IPS-NIHi11 (cell line): Measurements from ENCODE around the gene RAD51B.
A peak's percentile ranks its signal among the peaks of the same experiment; 100 is the strongest.

ENCODE experiments used
- DNase-seq: peaks from one replicate; pipeline ENCODE4 v3.0.0; 2012; ENCODE audit warnings: mixed read lengths, low spot score

Gene RAD51B

DNA sequence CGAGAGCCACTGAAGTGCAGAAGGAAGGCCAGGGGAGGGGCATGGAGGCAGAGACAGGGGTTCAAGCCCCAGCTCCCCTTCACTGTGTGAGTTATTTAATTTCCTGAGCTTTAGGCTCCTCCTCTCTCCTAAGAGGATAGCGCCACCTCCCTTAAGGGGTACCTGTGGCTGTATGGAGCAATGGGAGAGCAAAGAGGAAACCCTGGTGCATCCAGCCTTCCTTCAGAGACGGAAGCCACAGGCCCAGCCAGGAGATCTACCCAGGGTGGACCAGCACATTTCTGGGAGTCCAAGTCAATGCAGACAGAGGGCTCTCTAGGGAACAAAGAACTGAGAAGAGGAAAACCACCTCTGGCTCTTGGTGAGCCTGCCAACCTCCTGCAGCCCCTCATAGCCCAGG lies 883.0 kb downstream of the RAD51B start:
- DNase-seq = no peak

DNA sequence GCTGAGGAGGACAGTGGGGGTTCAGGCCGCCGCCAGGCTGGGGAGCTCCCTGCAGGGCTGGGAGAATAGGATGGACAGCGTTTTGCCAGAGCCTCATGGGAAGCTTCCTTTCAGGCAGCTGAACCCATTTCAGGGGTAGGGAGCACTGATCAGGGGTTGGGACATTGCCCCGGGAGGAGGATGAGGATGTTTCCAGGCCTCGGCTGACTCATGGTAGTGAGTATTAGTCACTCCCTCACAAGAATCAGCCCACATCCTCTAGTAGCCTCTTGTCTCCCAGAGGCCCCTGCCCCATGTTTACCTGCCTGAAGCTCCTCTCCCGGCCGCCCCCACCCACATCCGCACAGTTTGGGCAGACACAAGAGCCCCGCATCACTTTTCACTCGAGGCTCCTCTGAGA lies 883.5 kb downstream of the RAD51B start:
- DNase-seq = no peak

- DNase-seq = no peak
Observed at GRCh38 chr14:68704736-68705720, 885.4 kb downstream of the RAD51B start.

- DNase-seq = peak; percentile 51
Observed at GRCh38 chr14:68705741-68706283, 886.2 kb downstream of the RAD51B start.

DNA sequence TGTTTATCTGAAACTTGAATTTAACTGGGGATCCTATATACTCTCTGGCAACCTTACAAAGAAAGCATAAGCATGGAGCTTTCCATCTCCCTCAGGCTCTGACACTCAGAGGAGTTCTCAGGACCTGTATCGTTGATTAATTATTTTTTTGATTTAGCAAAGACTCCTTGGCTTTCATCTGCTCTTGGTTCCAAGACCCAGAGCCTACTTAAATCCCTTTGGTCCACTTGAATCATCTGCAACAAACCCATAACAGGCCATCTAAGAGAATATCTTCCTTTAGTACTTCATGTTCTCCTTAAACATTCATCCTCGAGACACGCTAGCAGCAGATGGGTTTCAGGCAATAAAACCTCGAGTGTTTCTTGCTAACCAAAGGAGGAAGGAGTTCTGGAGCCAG lies 887.9 kb downstream of the RAD51B start:
- DNase-seq = no peak

GRCh38 chr14:68708343-68708742 lies 888.8 kb downstream of the RAD51B start:
- no peak for DNase-seq

DNA sequence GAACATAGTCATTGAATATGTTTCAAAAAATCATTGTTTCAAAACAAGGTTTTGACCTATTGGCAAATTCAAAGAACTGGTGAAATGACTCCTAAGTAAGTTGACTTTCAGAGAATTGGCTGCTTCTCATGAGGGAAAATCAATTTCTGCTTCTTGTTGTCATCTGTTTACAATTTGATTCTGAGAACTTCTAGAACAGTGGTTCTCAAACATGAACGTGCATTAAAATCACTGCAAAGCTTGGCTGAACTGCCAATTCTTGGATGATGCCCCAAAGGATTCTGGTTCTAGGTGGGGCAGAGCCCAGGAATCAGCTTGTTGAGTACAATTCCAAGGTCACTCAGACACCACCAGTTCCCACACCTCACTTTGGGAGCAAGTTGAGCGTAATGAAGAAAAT lies 889.4 kb downstream of the RAD51B start:
- no peak for DNase-seq

DNA sequence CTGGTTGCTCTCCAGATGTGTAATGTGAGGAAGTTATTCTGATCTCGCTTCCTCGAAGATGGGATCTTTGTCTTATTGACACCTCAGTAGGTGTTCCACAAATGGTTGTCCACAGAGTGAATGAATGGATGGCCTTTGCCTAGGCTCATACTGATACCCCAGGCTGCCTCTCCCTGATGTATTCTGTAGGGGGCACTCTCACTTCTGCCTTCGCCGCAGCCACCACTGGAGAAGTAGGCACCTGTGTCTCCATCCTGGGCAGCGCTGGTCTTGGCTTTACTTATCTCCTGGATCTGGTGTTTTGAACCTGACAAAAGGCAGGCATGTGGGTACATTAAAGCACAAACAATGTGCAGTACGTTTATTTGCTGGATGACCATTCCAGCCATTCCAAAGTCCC lies 891.2 kb downstream of the RAD51B start:
- no peak for DNase-seq

GRCh38 chr14:68711561-68712309 lies 892.2 kb downstream of the RAD51B start:
- DNase-seq = no peak

GRCh38 chr14:68712703-68713370 lies 893.3 kb downstream of the RAD51B start:
- no peak for DNase-seq

- DNase-seq = no peak
Observed at GRCh38 chr14:68713782-68714181, 894.2 kb downstream of the RAD51B start.

GRCh38 chr14:68714991-68715924 lies 895.7 kb downstream of the RAD51B start:
- no peak for DNase-seq

GRCh38 chr14:68716698-68717097 lies 897.1 kb downstream of the RAD51B start:
- DNase-seq = no peak

DNA sequence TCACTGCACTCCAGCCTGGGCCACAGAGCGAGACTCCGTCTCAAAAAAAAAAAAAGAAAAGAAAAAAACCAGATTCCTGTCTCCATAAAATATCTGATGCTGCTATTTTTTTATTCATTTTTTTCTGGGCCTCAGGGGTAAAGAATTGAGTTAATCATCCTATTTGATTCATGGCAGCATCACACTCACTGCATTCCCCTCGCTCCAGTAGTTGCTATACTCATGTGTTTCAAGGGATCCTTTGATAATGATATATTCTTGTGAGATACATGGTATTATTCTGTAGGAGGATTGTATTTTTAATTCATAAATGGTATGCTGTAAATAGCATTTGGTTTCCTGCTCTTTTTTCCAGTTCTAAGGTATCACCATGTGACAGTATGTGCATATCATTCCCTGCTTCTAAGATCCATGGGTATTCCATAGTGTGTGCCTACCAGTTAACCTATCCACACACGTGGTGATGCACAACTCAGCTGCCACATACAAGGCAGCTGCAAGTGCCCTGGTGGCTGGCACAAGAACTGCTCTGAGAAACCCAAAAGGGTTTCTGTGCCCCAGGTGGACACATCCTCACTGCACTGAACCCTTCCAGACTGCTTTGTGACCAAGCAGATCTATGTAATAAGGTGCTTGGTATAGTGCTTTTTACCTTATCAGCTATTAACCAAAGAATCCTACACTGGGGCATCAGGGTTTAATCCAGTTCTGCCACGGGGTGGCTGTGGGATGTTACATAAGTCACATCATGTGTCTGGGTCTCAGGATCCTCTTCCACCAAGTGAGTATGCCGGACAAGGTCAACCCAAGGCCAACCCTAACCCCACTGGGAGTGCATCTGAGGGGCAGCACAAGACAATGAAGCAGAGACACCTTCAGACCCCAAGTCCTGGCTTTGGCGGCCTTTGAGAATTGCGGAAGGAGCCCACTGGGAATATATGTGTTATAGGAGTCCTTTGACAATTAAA lies 898.7 kb downstream of the RAD51B start:
- DNase-seq = no peak

DNA sequence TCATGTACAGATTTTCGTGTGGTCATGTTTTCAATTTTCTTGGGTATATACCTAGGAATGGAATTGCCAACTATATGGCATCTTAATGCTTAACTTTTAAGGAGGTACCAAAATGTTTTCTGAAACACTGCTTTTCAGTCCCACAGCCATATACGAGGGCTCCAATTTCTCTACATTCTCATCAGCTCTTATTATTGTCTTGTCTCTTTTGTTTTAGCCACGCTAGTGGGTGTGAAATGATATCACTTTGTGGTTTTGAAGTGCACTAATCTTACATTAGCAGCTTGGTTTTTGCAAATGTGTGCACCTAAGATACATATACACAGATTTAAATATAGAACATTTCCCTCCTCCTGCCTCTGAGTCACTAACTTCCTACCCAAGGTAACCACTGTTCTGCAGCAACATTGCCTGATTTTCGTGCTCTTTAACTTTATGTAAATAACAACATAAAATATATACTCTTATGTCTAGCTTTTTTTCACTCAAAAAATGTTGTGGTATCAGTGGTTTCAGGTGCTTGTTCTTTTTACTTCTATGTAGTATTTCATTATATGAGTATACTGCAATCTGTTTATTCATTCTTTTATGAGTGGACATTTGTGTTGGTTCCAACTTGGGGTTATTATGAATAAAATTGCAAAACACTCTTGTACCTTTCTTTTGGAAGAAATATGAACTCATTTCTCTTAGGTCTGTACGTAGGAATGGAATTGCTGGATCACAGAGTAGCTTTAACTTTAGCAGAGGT lies 900.2 kb downstream of the RAD51B start:
- no peak for DNase-seq

DNA sequence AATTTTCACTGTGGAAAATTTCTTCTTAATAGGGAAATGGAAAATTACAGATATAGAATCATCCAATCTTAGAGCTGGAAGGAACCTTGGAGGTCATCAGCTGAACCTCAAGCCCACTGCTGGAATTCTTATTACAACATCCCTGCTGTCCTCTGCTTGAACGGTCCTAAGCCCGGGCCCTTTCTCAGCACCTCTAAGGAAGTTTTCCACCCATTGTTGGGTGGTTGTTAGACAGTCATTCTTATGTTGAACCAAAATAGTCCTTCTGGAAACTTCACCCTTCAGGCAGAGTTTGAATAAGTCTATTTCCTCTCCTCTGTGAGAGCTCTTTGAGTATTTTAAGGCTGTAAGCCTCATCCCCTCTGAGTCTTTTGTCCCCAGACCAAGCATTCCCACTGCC lies 902.6 kb downstream of the RAD51B start:
- no peak for DNase-seq

DNA sequence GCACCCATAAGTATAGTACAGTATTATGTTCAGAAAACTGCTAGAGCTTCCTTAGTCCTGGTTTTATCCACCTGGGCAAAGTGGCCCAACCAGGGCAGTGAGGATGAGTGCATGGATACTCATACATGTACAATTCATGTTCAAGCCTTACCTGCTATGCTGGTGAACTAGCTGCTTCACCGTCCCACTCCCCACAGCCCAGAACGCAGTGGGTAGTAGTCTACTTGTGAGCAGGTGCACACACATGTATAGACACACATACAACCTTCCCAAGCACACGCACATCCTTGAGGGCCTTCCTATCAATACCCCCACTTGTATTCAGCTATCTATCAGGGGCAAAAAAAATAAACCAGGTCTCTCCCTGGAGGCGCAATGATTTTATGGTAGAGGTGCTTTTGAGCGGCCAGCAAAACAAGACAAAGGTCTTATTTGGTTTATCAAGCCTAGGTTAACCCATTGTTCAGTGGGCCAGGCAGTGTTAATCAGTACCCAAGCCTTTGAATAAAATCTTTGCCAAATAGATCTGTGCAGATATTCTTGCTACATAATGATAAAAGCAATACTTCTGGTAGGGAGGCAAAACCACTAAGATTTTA lies 903.5 kb downstream of the RAD51B start:
- no peak for DNase-seq

GRCh38 chr14:68723808-68724268 lies 904.3 kb downstream of the RAD51B start:
- DNase-seq = no peak

GRCh38 chr14:68724914-68725313 lies 905.3 kb downstream of the RAD51B start:
- DNase-seq = no peak
